ENCODE results near the gene ARHGAP30.
"Not testable (repeated sequence)": the region's sequence is repeated elsewhere in the genome, so short reads cannot be mapped to it uniquely, and the experiment has no call there.

ARHGAP30 gene

GRCh38 chr1:161069731-161070270, at the start of gene ARHGAP30:
Gene ARHGAP30 (minus strand): TSS chr1:161069891. CDS start chr1:161069624, 267 bp downstream.
- Histone ChIP-seq H3K36me3 (ENCODE audit: insufficient read depth, low read length) (peaks cover 5% of the 10 kb centered on the region; the same call in 1 of the 2 replicates), H2AFZ (ENCODE audit: low read length) (no peak within 1 kb of the TSS), H4K20me1 (ENCODE audit: insufficient read depth, low read length) (no peaks in the 10 kb centered on the region), H3K9ac (ENCODE audit: low read length) (peak within 1 kb of the TSS; percentile 95), H3K9me3 (ENCODE audit: low read length) (peaks cover 3% of the 10 kb centered on the region; the same call in 1 of the 2 replicates), H3K79me2 (ENCODE audit: insufficient read depth, low read length) (0 out of 2 replicates have a peak, but pooled peaks cover 16% of the 10 kb centered on the region), H3F3A (ENCODE audit: insufficient read depth, low read length) (no peaks in the 10 kb centered on the region), H3K4me1 (ENCODE audit: insufficient read depth, low read length, severe bottlenecking) (peaks cover 29% of the 10 kb centered on the region), H3K4me3 (ENCODE audit: low read depth, low read length, poor library complexity, severe bottlenecking) (peak within 1 kb of the TSS; percentile 83), H3K27me3 (ENCODE audit: insufficient read depth, low read length) (no peaks in the 10 kb centered on the region), H3K27ac (ENCODE audit: low read depth, low read length, poor library complexity, severe bottlenecking) (peak within 1 kb of the TSS; percentile 85), H3K9me2 (ENCODE audit: low read depth, low read length) (no peaks in the 10 kb centered on the region), H3K4me2 (ENCODE audit: low read length) (peak within 1 kb of the TSS; percentile 88)
- TF ChIP-seq EZH2 (IDR thresholded peaks at IDR 0.05; ENCODE audit: borderline replicate concordance, low read length) = no peak
- TF ChIP-seq, protein P1, sequence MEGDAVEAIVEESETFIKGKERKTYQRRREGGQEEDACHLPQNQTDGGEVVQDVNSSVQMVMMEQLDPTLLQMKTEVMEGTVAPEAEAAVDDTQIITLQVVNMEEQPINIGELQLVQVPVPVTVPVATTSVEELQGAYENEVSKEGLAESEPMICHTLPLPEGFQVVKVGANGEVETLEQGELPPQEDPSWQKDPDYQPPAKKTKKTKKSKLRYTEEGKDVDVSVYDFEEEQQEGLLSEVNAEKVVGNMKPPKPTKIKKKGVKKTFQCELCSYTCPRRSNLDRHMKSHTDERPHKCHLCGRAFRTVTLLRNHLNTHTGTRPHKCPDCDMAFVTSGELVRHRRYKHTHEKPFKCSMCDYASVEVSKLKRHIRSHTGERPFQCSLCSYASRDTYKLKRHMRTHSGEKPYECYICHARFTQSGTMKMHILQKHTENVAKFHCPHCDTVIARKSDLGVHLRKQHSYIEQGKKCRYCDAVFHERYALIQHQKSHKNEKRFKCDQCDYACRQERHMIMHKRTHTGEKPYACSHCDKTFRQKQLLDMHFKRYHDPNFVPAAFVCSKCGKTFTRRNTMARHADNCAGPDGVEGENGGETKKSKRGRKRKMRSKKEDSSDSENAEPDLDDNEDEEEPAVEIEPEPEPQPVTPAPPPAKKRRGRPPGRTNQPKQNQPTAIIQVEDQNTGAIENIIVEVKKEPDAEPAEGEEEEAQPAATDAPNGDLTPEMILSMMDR (IDR thresholded peaks at IDR 0.05; ENCODE audit: low read length) = no peak

GRCh38 chr1:161117759-161118581, 48.3 kb upstream of the ARHGAP30 start, which contains the start of the genes NIT1 and PFDN2:
Gene NIT1 (plus strand): TSS chr1:161118105. CDS start chr1:161118177, 72 bp downstream.
Gene PFDN2 (minus strand): TSS chr1:161118037. CDS start chr1:161118026, 11 bp downstream.
- peaks cover 51% of the 10 kb centered on the region for H3K4me1 ChIP-seq (ENCODE audit: insufficient read depth, low read length, severe bottlenecking)

GRCh38 chr1:161115961-161116360, 46.3 kb upstream of the ARHGAP30 start:
- H3K79me2 ChIP-seq (ENCODE audit: insufficient read depth, low read length) = peaks cover 65% of the 10 kb centered on the region
- not testable (repeated sequence) for H3K9me2 ChIP-seq (ENCODE audit: low read depth, low read length); H3F3A ChIP-seq (ENCODE audit: insufficient read depth, low read length); H3K9ac ChIP-seq (ENCODE audit: low read length); H3K27ac ChIP-seq (ENCODE audit: low read depth, low read length, poor library complexity, severe bottlenecking); H3K4me2 ChIP-seq (ENCODE audit: low read length); H2AFZ ChIP-seq (ENCODE audit: low read length); H4K20me1 ChIP-seq (ENCODE audit: insufficient read depth, low read length); H3K9me3 ChIP-seq (ENCODE audit: low read length); H3K27me3 ChIP-seq (ENCODE audit: insufficient read depth, low read length)
- H3K4me1 ChIP-seq (ENCODE audit: insufficient read depth, low read length, severe bottlenecking) = peaks cover 54% of the 10 kb centered on the region
- H3K4me3 ChIP-seq (ENCODE audit: low read depth, low read length, poor library complexity, severe bottlenecking) = peak overlapping the region; percentile 97
- peaks cover 42% of the 10 kb centered on the region for H3K36me3 ChIP-seq (ENCODE audit: insufficient read depth, low read length)

More at GRCh38 chr1:161117759-161118581, 48.3 kb upstream of the ARHGAP30 start, which contains the start of the genes NIT1 and PFDN2:
- H3K79me2 ChIP-seq (ENCODE audit: insufficient read depth, low read length) = peaks cover 47% of the 10 kb centered on the region
- no peak within 1 kb of the TSS for H2AFZ ChIP-seq (ENCODE audit: low read length)
- H3K4me2 ChIP-seq (ENCODE audit: low read length) = peak within 1 kb of the TSS; percentile 92
- H3K9ac ChIP-seq (ENCODE audit: low read length) = peak within 1 kb of the TSS; percentile 95
- peaks cover 62% of the 10 kb centered on the region for H3K36me3 ChIP-seq (ENCODE audit: insufficient read depth, low read length)
- peak within 1 kb of the TSS; percentile 66 for H3K27ac ChIP-seq (ENCODE audit: low read depth, low read length, poor library complexity, severe bottlenecking)
- no peaks in the 10 kb centered on the region for H3K27me3 ChIP-seq (ENCODE audit: insufficient read depth, low read length)
- peak within 1 kb of the TSS; percentile 97 for H3K4me3 ChIP-seq (ENCODE audit: low read depth, low read length, poor library complexity, severe bottlenecking)
- H4K20me1 ChIP-seq (ENCODE audit: insufficient read depth, low read length) = no peaks in the 10 kb centered on the region
- TF ChIP-seq EZH2 (IDR thresholded peaks at IDR 0.05; ENCODE audit: borderline replicate concordance, low read length) = no peak
- TF ChIP-seq, protein P1 (IDR thresholded peaks at IDR 0.05; ENCODE audit: low read length) = no peak
- H3F3A ChIP-seq (ENCODE audit: insufficient read depth, low read length) = no peaks in the 10 kb centered on the region
- no peaks in the 10 kb centered on the region for H3K9me3 ChIP-seq (ENCODE audit: low read length)
- no peaks in the 10 kb centered on the region for H3K9me2 ChIP-seq (ENCODE audit: low read depth, low read length)

All from OCI-LY1 (cell line).